HG02852 (cell line): Measurements from ENCODE around the gene DPYD.
A peak's percentile ranks its signal among the peaks of the same experiment; 100 is the strongest.

Experiments used
- ATAC-seq: cut with Tn5 transposase; IDR thresholded peaks from one replicate; pipeline ENCODE4 v1.9.1; 2021; ENCODE audit warnings: mild to moderate bottlenecking, moderate library complexity; ENCODE audit not compliant: unreplicated experiment

DPYD gene

GRCh38 chr1:97907886-97908285, 12.9 kb downstream of the DPYD start:
- no peak for ATAC-seq

- no peak for ATAC-seq
Measured at GRCh38 chr1:97906567-97907241, 14.1 kb downstream of the DPYD start.

GRCh38 chr1:97905141-97905940, 15.5 kb downstream of the DPYD start:
- ATAC-seq = no peak

GRCh38 chr1:97904534-97904933, 16.3 kb downstream of the DPYD start:
- no peak for ATAC-seq

- no peak for ATAC-seq
Measured at GRCh38 chr1:97903626-97904025, 17.2 kb downstream of the DPYD start.

- ATAC-seq = no peak
Measured at GRCh38 chr1:97902067-97902466, 18.8 kb downstream of the DPYD start.

GRCh38 chr1:97901017-97901658, 19.7 kb downstream of the DPYD start:
- no peak for ATAC-seq

- ATAC-seq = no peak
Measured at GRCh38 chr1:97898948-97899347, 21.9 kb downstream of the DPYD start.

GRCh38 chr1:97895278-97895677, 25.6 kb downstream of the DPYD start:
- no peak for ATAC-seq

GRCh38 chr1:97893844-97894243, 27.0 kb downstream of the DPYD start:
- ATAC-seq = no peak

- ATAC-seq = no peak
Measured at GRCh38 chr1:97886199-97886598, 34.6 kb downstream of the DPYD start.

- ATAC-seq = no peak
Measured at GRCh38 chr1:97883823-97884222, 37.0 kb downstream of the DPYD start.

- ATAC-seq = no peak
Measured at GRCh38 chr1:97877307-97877706, 43.5 kb downstream of the DPYD start.

- no peak for ATAC-seq
Measured at GRCh38 chr1:97875996-97876395, 44.8 kb downstream of the DPYD start.

- ATAC-seq = no peak
Measured at GRCh38 chr1:97870589-97870988, 50.2 kb downstream of the DPYD start.

GRCh38 chr1:97869441-97869840, 51.4 kb downstream of the DPYD start:
- ATAC-seq = no peak

GRCh38 chr1:97867127-97867526, 53.7 kb downstream of the DPYD start:
- ATAC-seq = no peak

GRCh38 chr1:97864615-97865014, 56.2 kb downstream of the DPYD start:
- ATAC-seq = no peak

GRCh38 chr1:97853221-97853620, 67.6 kb downstream of the DPYD start:
- no peak for ATAC-seq

- ATAC-seq = peak; percentile 45
Measured at GRCh38 chr1:97849345-97850340, 71.2 kb downstream of the DPYD start.

- no peak for ATAC-seq
Measured at GRCh38 chr1:97845805-97846204, 75.0 kb downstream of the DPYD start.
